Sigmoid colon (tissue), 7 donors: Measurements from ENCODE around the gene FGF4. TPM values are rescaled to one million over a fixed set of nuclear protein-coding genes. Genes with fewer than 3 reads are reported as not detected.

Experiments used
- DNase-seq: peaks from one replicate; pipeline ENCODE4 v3.0.0-alpha.2; 2019
- H3K27ac ChIP-seq, 4 donors: fragments of 200-600 bp; sonication (generic); one replicate each; pipeline ENCODE4 v1.5.1; 2016 to 2019; ENCODE audit warnings: mild to moderate bottlenecking in 1 of 4
- H3K27me3 ChIP-seq, 3 donors: fragments of 200-600 bp; sonication (generic); one replicate each; pipeline ENCODE4 v1.5.1; 2019; ENCODE audit warnings: mild to moderate bottlenecking in 1 of 3
- H3K36me3 ChIP-seq, 4 donors: fragments of 200-600 bp; sonication (generic); one replicate each; pipeline ENCODE4 v1.5.1; 2016 to 2019
- H3K4me1 ChIP-seq, 4 donors: fragments of 200-600 bp; sonication (generic); one replicate each; pipeline ENCODE4 v1.5.1; 2017 to 2019
- H3K4me3 ChIP-seq, 4 donors: fragments of 200-600 bp; sonication (generic); one replicate each; pipeline ENCODE4 v1.5.1; 2017 to 2019; ENCODE audit warnings: mild to moderate bottlenecking in 2 of 4, moderate library complexity in 1 of 4
- H3K9me3 ChIP-seq, 4 donors: fragments of 200-600 bp in 3 of 4; sonication (generic) in 3 of 4; one replicate each; pipeline versions ENCODE4 v1.5.1 to v1.6.1; 2013 to 2019
- CTCF ChIP-seq, 4 experiments: fragments of 450-650 bp in 3 of 4; fragments of 200-600 bp in 1 of 4; IDR thresholded peaks; one replicate each; pipeline ENCODE4 v1.5.1; 2016 to 2019; ENCODE audit warnings: antibody characterized with exemption in 4 of 4, mild to moderate bottlenecking in 3 of 4, moderate library complexity in 2 of 4
- EP300 ChIP-seq, 4 donors: sonication (generic); formaldehyde crosslinking; IDR thresholded peaks; one replicate each; pipeline ENCODE4 v1.6.1; 2017; ENCODE audit warnings: antibody characterized with exemption in 4 of 4
- POLR2A ChIP-seq, 2 donors: fragments of 450-650 bp; IDR thresholded peaks; one replicate each; pipeline ENCODE4 v1.6.1; 2016; ENCODE audit warnings: antibody characterized with exemption in 2 of 2, mild to moderate bottlenecking in 2 of 2, moderate library complexity in 2 of 2
- POLR2AphosphoS5 ChIP-seq, 4 donors: sonication (generic); formaldehyde crosslinking; IDR thresholded peaks; one replicate each; pipeline ENCODE4 v1.6.1; 2017; ENCODE audit warnings: antibody characterized with exemption in 4 of 4
- WGBS, 2 donors: extraction: QIAGEN DNeasy Blood & Tissue Kit; methylation state at CpG; one replicate each; pipeline ENCODE4 v1.1.7; 2013; 5-methylcytosine and 5-hydroxymethylcytosine counted together
- intact Hi-C: fragments of 100-400 bp; cut with DNase I; formaldehyde crosslinking; loops from one replicate; pipeline ENCODE4 v1.15.1; 2023
- polyA plus RNA-seq, 3 donors: library from polyadenylated mRNA; stranded (reverse); fragments of 200-250 nt; gene quantifications; one replicate each; pipeline ENCODE4 v1.2.3, GENCODE V29; 2013
- total RNA-seq, 4 donors: library from RNA; depleted of rRNA; stranded (reverse); fragments of >200 nt; gene quantifications; one replicate each; pipeline ENCODE4 v1.1.0, GENCODE V29; 2016
- donor health status: healthy with polysubstance abuse.
- donor health status: Bipolar disorder and iron deficiency.
- donor health status: healthy.

Gene FGF4
- total and polyA plus RNA-seq, 7 donors: not detected

GRCh38 chr11:69817265-69818230 is 42.4 kb upstream of the FGF4 start:
- 1 to 3% methylated on average over 107 of the region's 107 CpGs for WGBS, 2 donors
- Histone ChIP-seq H3K9me3 (no peaks in the 10 kb centered on the region), H3K36me3 (no peaks in the 10 kb centered on the region), H3K27me3 (peaks cover 30 to 100% (median 61%) of the 10 kb centered on the region in 3 donors), H3K4me1 (peaks cover 0 to 19% (median 8%) of the 10 kb centered on the region in 4 donors), H3K4me3 (no peak overlapping the region), H3K27ac (no peak overlapping the region)
- TF ChIP-seq CTCF (IDR thresholded peaks at IDR 0.05): no peak
- no peak for TF ChIP-seq POLR2A (IDR thresholded peaks at IDR 0.05)
- no peak for TF ChIP-seq POLR2AphosphoS5 (IDR thresholded peaks at IDR 0.05)
- no peak for TF ChIP-seq EP300 (IDR thresholded peaks at IDR 0.05)
- intact Hi-C loops: no loop called here
- DNase-seq: no peak

- intact Hi-C loops: no loop called here
- H3K4me1 ChIP-seq: peaks cover 0 to 19% (median 8%) of the 10 kb centered on the region in 4 donors
- peaks cover 30 to 95% (median 65%) of the 10 kb centered on the region in 3 donors for H3K27me3 ChIP-seq
- H3K4me3 ChIP-seq: no peak overlapping the region
- no peaks in the 10 kb centered on the region for H3K9me3 ChIP-seq
- TF ChIP-seq EP300 (IDR thresholded peaks at IDR 0.05): no peak
- no peak for TF ChIP-seq POLR2A (IDR thresholded peaks at IDR 0.05)
- TF ChIP-seq CTCF (IDR thresholded peaks at IDR 0.05): no peak
- no peak for TF ChIP-seq POLR2AphosphoS5 (IDR thresholded peaks at IDR 0.05)
- no peak overlapping the region for H3K27ac ChIP-seq
- WGBS, 2 donors: 27 to 29% methylated on average over 12 of the region's 12 CpGs
- H3K36me3 ChIP-seq: no peaks in the 10 kb centered on the region
- DNase-seq: no peak
Observed at GRCh38 chr11:69816671-69817070, 41.5 kb upstream of the FGF4 start.

- H3K27me3 ChIP-seq: peaks cover 30 to 88% (median 65%) of the 10 kb centered on the region in 3 donors
- WGBS, 2 donors: 84 to 86% methylated on average over 13 of the region's 13 CpGs
- peaks cover 0 to 19% (median 8%) of the 10 kb centered on the region in 4 donors for H3K4me1 ChIP-seq
- no peak for DNase-seq
- TF ChIP-seq CTCF (IDR thresholded peaks at IDR 0.05): no peak
- TF ChIP-seq EP300 (IDR thresholded peaks at IDR 0.05): no peak
- TF ChIP-seq POLR2A (IDR thresholded peaks at IDR 0.05): no peak
- no peak for TF ChIP-seq POLR2AphosphoS5 (IDR thresholded peaks at IDR 0.05)
- no peaks in the 10 kb centered on the region for H3K36me3 ChIP-seq
- intact Hi-C loops: no loop called here
- H3K4me3 ChIP-seq: no peak overlapping the region
- H3K9me3 ChIP-seq: no peaks in the 10 kb centered on the region
- H3K27ac ChIP-seq: no peak overlapping the region
Observed at GRCh38 chr11:69815973-69816372, 40.8 kb upstream of the FGF4 start.

GRCh38 chr11:69814902-69815301 is 39.8 kb upstream of the FGF4 start:
- no peak overlapping the region for H3K27ac ChIP-seq
- H3K9me3 ChIP-seq: no peaks in the 10 kb centered on the region
- peaks cover 0 to 19% (median 8%) of the 10 kb centered on the region in 4 donors for H3K4me1 ChIP-seq
- peaks cover 30 to 82% (median 58%) of the 10 kb centered on the region in 3 donors for H3K27me3 ChIP-seq
- H3K4me3 ChIP-seq: no peak overlapping the region
- no peaks in the 10 kb centered on the region for H3K36me3 ChIP-seq
- no peak for DNase-seq
- intact Hi-C loops: no loop called here
- TF ChIP-seq EP300 (IDR thresholded peaks at IDR 0.05): no peak
- TF ChIP-seq CTCF (IDR thresholded peaks at IDR 0.05): no peak
- no peak for TF ChIP-seq POLR2A (IDR thresholded peaks at IDR 0.05)
- no peak for TF ChIP-seq POLR2AphosphoS5 (IDR thresholded peaks at IDR 0.05)
